Measurements from ENCODE around the gene TTC34.

DNA sequence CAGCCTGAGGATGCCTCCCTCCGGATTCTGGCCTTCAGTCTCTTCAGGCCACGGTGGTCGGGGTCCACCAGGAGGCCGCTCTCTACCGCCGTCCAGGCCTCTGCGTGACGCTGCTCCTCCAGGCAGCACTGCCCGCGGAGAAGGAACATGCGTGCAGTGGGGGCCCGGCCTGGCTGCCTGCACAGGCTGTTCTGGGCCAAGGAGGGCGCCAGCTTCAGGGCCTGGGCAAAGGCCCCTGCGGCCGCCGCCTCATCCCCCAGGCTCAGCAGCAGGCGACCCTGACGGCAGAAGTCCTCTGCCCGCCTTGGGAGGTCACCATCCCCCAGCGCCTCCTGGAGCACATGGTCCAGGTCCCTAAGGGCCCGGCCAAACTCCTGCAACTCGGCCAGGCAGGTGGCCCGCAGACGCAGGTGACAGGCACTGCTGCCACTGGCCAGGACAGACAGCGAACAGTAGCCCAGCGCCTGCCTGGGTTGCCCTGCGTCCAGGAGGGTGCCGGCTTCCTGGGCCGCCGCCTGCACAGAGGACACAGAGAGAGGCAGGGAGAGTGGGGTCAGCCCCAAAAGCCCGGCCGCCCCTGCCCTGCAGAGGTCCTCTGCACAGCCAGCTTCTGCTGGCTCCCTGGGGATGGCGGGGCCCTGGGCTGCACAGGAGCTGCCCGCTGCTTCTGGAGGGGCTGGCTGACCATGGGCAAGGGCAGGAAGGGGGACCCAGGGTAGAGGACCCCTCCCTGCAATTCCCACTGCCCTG, 159.9 kb downstream of the TTC34 start:
- TF ChIP-seq POLR2A (IDR thresholded peaks at IDR 0.05) (no peak), CTCF (IDR thresholded peaks at IDR 0.05) (no peak)

Data from esophagus squamous epithelium (tissue), 4 donors.